Activated CD4-positive, alpha-beta T cell treated with anti-CD3 and anti-CD28 coated beads for 4 hours (primary cell): ENCODE results near the gene EIF3A.
"Not testable (repeated sequence)": the region's sequence is repeated elsewhere in the genome, so short reads cannot be mapped to it uniquely, and the experiment has no call there.

ENCODE experiments used
- DNase-seq, 2 donors: peaks; one replicate each; pipeline ENCODE4 v3.0.0-alpha.2; 2020

The EIF3A gene, protein sequence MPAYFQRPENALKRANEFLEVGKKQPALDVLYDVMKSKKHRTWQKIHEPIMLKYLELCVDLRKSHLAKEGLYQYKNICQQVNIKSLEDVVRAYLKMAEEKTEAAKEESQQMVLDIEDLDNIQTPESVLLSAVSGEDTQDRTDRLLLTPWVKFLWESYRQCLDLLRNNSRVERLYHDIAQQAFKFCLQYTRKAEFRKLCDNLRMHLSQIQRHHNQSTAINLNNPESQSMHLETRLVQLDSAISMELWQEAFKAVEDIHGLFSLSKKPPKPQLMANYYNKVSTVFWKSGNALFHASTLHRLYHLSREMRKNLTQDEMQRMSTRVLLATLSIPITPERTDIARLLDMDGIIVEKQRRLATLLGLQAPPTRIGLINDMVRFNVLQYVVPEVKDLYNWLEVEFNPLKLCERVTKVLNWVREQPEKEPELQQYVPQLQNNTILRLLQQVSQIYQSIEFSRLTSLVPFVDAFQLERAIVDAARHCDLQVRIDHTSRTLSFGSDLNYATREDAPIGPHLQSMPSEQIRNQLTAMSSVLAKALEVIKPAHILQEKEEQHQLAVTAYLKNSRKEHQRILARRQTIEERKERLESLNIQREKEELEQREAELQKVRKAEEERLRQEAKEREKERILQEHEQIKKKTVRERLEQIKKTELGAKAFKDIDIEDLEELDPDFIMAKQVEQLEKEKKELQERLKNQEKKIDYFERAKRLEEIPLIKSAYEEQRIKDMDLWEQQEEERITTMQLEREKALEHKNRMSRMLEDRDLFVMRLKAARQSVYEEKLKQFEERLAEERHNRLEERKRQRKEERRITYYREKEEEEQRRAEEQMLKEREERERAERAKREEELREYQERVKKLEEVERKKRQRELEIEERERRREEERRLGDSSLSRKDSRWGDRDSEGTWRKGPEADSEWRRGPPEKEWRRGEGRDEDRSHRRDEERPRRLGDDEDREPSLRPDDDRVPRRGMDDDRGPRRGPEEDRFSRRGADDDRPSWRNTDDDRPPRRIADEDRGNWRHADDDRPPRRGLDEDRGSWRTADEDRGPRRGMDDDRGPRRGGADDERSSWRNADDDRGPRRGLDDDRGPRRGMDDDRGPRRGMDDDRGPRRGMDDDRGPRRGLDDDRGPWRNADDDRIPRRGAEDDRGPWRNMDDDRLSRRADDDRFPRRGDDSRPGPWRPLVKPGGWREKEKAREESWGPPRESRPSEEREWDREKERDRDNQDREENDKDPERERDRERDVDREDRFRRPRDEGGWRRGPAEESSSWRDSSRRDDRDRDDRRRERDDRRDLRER (N-terminal part only)

DNA sequence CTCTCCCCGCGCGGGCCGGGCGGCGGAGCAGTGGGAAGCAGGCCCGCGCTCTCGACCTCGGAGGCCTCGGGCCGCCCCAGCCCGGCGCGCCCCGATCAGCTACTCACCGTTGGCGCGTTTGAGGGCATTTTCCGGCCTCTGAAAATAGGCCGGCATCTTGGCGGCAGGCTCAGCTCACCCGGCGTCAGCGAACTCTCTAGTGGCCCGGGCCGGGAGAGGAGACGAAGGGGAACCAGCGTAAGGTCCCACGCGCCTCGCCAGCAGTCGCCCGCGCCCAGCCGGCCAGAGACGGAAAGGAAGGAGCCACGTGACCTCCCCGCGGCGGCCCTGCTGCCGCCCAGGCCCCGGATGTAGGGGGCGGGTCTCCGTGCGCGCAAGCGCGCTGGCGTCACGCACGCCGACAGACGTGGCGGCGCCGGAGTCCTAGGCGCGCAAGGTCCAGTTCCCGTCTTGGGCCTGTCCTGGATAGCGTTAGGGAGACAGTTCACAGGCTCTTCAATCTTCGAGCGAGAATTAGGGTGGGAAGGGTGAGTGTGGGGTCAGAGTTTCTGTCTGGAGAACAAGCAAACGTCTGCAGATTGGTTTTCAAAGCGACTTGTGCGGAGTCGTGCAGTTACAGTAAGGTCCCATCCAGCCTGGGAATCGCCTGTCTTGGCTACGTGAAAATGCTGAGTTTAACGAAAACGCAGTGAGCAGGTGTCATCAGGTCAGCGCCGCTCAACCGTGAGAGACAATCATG lies at the start of gene EIF3A:
Gene EIF3A, minus strand, starts transcription at position 297 of the 739 bp plus-strand sequence. Its CDS starts 141 bp downstream, at position 156.
- DNase-seq = peak; percentile 87 to 88

DNA sequence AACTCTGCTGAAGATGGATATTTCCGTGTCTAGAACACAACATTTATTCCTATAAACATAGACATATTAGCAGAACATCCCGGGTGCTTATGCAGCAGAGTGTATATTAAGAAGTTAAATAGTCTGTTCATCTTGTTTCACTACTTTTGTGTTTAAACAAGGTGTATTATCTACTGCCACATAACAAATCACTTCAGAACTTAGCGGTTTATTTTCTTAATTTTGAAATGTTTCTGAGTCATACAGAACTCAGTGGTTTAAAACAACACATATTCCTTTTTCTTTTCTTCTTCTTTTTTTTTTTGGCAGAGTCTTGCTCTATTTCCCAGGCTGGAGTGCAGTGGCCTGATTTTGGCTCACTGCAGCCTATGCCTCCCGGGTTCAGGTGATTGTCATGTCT lies 49.1 kb upstream of the EIF3A start:
- no peak for DNase-seq

DNA sequence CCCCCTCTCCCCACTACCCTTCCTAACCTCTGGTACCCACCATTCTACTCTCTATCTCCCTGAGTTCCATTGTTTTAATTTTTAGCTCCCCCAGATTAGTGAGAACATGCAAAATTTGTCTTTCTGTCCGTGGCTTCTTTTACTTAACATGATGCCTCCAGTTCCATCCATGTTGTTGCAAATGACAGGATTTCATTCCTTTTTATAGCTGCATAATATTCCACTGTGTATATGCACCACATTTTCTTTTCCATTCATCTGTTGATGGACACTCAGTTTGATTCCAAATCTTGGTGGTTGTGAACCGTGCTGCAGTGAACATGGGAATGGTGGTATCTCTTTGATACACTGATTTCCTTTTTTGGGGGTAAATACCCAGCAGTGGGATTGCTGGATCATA lies 45.3 kb upstream of the EIF3A start:
- no peak for DNase-seq

DNA sequence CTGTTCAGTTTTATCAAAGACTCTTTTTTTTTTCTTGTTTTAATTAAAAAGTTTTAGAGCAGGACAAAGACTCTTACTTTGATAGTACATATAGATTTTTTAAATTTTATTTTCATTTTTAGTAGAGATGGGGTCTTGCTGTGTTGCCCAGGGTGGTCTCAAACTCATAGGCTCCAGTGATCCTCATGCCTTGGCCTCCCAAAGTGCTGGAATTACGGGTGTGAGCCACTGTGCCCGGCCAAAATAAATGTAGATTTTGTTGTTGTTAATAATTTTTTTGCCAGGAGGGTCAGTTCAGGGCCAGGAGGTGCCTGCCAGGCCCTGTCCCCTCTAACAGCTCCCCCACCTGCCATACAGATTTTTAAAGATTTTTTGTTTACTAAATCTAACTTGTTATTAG lies 40.3 kb upstream of the EIF3A start:
- DNase-seq = no peak

DNA sequence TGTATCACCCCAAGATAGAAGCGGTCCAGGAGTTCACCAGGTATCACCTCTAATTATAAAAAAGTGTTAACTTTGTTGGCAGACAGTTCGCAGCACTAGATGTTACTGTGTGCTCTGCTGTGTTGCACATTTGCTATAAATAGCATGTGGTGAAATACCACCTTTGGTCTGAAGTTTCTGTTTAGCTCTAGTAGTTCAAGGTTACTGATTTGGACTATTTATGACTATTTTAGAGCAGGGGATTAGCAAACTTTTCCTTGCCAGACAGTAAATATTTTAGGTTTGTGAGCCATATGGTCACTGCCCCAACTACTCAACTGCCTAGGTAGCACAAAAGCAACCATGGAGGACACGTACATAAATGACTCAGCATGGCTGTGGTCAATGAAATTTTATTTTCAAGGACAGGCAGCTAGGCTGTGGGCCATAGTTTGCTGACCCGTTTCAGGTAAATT lies 39.8 kb upstream of the EIF3A start:
- no peak for DNase-seq

DNA sequence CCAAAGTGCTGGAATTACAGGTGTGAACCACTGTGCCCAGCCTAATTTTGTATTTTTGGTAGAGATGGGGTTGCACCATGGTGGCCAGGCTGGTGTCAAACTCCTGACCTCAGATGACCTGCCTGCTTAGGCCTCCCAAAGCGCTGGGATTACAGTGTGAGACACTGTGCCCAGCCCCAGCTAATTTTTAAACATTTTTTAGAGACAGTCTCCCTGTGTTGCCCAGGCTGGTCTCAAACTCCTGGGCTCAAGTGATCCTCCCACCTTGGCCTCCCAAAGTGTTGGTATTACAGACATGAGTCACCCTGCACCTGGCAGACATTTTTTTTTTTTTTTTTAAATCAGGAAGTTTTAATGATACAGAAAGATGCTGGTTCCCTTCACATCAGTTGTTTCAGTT lies 38.8 kb upstream of the EIF3A start:
- no peak for DNase-seq

DNA sequence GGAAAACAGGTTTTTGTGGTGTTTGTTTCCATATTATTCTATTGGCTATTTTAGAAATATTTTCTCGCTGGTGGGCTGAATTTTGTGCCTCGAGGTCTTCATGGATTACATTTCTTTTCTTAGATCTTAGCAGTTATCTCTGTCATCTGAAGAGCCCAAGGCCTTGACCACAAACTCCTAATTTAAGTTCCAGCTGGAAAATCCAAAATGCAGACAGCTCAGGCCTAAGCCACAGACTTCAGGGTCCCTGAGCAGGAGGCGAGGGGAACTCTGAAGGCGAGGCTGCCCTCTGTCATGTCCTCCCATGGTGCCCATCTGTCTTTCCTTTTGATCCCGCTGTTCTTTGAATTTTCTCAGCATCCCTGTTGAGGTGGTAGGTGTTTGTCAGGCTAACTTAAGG lies 37.6 kb upstream of the EIF3A start:
- no peak for DNase-seq

DNA sequence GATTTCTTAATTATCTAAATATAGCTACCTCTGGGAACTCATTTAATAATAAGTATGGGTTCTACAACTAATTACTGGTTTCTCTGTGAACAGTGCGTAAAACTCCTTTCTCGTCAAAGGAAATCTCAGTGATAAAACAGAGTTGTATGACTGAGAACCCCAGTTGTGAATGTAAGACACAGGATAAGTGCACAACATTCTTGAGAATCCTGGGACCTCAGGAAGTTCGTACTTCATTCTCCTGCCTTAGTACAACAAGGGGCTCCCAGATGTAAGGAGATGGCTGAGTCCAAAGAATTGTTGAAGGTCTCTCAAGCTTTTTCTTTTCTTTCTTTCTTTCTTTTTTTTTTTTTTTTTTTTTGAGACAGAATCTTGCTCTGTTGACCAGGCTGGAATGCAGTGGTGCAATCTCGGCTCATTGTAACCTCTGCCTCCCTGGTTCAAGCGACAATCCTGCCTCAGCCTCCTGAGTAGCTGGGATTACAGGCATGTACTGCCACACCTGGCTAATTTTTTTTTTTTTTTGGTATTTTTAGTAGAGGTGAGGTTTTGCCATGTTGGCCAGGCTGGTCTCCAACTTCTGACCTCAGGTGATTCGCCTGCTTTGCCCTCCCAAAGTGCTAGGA lies 35.8 kb upstream of the EIF3A start:
- no peak for DNase-seq

DNA sequence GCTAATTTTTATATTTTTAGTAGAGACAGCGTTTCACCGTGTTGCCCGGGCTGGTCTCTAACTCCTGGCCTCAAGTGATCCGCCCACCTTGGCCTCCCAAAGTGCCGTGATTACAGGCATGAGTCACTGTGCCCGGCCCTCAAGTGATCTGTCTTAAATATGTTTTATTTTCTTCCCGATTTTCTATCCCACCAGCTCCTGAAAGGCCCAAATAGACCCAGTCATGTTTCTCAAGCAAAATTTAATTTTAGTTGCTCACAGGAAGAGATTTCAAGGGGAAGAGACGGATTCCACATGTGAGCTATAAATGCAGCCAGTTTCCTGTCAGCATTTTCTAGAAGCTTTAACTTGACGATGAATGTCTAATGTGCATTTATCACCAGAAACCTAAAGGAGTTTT lies 35.3 kb upstream of the EIF3A start:
- no peak for DNase-seq

DNA sequence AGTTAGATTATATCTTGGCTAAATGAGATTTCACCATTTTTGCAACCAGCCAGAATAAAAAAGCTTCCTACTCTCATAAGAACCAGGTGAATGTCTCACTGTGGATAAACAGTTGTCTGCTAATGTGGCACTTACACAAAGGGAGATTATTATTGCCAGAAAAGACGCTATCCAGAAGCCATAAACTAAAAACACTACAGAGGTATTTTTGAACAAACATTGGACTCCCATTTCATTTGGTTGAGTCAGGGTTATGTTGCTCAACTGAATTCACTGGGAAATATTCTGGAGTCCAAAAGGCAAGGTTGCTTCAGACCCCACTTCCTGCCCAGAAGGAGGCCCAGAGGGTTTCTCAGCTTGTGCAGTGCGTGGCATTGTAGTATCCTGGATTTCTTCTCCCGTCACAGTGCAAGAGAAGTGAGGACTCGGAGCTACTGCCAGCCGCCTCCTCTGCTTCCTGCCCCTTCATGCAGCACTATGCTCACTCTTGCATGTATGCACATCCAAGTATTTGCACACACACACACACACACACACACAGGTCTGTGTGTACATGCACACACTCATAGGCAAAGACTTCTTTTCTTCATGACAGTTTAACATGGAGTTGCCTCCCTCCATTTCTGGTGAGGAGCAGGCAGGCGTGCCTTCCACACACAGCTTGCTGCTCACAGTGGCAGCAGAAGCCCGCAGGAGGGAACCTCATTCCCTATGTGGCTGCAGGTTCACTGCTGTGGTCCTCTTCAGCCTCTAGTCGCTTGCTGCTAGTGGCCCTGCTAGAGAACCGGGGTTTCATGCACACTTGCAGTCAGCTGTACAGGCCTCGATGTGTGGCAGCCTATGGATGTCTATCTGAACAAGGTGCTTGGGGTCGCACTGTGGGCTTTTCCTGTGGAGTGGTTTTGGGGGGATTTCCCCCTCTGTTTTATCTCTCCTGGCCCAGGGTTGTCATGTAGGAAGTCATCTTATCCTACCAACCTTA lies 33.4 kb upstream of the EIF3A start:
- no peak for DNase-seq

DNA sequence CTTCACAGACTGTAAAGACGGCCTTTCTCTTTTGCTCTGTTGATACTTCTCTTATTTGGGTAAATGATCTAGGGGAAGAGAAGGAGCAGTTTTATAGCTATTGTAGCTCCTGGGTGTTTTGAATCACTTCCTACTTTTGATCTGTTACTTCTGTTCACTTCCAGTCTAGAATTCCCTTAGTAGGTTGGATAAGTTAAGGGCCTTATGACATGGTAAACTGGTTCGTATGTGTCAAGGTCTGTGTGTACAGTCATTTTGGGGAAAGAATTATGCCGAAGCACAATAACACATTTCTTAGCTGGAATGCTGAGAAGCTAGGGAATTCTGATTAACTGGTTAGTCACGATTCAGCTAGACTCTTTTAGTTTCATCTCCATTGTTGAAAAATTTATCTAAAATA lies 31.4 kb upstream of the EIF3A start:
- DNase-seq = no peak

DNA sequence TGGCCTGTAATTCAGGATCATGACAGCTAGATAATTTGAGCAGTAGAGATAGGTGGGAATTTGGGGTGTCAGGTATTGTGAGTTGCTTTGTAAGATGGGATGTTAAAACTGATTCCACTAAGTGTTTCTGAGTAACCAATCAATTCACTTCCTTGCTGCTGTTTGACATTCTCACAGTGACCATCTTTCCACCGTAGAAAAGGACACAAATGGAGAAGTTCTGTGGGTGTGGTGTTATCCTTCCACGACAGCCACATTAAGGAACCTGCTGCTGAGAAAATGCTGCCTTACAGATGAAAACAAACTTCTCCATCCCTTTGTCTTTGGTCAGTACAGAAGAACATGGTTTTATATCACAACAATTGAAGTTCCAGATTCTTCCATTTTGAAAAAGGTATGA lies 27.2 kb upstream of the EIF3A start:
- not testable (repeated sequence) for DNase-seq

DNA sequence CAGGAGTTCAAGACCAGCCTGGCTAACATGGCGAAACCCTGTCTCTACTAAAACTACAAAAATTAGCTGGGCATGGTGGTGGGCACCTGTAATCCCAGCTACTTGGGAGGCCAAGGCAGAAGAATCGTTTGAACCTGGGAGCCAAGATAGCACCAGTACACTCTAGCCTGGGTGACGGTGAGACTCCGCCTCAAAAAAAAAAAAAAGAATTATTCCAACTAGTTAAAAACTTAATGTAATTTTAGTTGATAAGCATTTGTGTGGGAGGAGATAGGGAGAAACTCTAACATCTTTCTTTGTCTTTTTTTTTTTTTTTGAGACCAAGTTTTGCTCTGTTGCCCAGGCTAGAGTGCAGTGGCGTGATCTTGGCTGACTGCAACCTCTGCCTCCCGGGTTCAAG lies 26.5 kb upstream of the EIF3A start:
- DNase-seq = not testable (repeated sequence)

DNA sequence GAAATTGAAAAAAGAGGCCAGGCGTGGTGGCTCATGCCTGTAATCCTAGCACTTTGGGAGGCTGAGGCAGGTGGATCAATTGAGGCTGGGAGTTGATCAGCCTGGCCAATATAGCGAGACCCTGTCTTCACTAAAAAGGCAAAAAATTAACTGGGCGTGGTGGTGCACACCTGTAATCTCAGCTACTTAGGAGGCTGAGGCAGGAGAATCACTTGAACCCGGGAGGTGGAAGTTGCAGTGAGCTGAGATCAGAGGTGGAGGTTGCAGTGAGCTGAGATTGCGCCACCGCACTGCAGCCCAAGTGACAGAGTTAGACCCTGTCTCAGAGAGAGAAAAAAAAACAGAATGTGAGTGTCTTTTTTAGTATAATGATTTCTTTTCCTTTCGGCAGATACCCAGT lies 25.3 kb upstream of the EIF3A start:
- DNase-seq = not testable (repeated sequence)

DNA sequence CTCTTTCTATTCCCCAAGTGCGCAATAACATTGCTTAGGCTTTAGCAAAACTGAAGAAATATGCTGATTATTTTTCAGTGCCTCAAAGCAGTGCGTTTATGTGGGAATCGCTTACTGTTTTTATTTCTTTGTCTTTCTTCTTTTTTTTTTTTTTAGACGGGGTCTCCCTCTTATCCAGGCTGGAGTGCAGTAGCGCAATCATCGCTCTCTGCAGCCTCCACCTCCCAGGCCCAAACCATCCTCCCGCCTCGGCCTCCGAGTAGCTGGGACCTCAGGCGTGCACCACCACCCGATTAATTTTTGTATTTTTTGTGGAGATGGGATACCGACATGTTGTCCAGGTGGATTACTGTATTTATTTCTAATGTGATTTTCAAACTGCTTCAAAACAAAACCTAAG lies 24.5 kb upstream of the EIF3A start:
- no peak for DNase-seq

DNA sequence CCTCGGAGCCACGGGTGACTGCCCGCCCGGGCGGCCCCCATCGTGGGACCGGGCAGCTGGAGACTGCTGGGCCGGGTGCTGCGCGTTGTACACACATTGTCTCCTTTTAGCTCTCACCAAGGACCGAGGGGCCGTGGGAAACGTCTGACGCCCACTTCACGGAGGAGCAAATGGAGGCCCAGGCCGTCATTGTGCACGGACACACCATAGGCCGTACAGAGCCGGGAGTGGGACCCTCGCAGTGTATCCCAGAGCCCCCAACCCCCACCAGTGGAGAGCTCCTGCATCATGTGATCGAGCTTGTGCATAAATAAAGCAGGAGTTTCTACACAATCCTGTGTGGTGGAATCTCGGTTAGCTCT lies 24.0 kb upstream of the EIF3A start:
- DNase-seq = no peak

DNA sequence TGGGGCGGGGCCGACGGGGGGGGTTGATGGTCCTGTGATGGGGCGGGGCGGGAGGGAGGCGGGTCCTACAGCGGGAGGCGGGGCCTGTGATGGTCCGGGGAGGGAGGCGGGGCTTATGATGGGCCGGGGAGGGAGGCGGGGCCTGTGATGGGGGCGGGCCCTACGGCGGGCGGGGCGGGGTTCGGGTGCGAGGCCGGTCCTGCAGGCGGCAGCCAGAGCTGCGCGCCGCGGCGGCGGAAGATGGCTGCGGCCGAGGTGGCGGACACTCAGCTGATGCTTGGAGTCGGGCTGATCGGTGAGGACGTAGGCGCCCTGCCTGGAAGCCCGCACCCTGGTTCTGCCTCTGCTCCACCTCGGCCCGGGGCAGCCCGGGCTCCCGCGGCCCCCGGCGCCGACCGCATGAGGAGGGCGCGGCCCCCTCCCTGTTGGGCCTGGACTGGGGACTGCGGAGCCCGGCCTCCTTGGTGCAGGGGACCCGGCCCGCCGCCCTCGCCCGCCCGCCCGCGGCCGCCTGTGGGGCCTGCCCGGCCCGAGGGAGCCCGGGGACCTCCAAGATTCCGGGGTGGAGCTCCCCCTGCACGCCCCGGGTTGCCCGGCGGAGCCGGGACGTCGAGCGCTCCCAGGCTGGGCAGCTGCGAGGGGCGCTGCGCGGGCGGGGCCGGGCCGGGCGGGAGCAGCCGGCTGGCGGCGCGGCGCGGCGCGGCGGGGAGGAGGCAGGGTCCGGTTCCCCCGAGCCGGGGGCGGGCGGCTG lies 23.5 kb upstream of the EIF3A start, which contains the start of gene DENND10:
Gene DENND10, plus strand, starts transcription at position 211 of the 751 bp plus-strand sequence. Its CDS starts 30 bp downstream, at position 241.
- peak; percentile 76 to 83 for DNase-seq

DNA sequence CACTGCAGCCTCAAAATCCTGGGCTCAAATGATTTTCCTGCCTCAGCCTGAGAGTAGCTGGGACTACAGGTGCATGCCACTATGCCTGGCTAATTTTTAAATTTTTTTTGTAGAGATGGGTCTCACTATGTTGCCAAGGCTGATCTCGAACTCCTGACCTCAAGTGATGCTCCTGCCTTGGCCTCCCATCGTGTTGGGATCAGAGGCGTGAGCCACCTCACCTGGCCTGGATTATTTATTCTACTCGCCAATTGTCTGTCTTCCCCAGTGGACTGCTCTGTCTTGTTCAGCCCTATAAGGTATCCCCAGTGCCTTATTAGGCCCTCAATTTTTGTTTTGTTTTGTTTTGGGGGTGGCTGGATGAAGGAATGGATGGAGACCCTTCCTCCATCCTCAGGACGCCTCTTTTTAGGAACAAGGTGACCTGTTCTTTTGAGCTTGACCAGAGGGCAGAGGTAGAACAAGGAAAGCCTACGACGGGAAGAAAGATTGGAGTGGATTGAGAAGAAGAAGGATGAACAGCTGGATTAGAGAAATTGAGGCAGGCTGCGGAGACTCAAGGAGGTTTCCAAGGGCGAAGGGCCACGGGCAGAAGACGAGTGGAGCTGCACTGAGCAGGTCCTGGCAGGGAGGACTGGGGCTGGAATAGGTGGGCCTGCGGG lies 22.8 kb upstream of the EIF3A start:
- no peak for DNase-seq
